Thymus (tissue), 11 donors: ENCODE results near the gene TRAPPC3L. TPM values are rescaled to one million over a fixed set of nuclear protein-coding genes. Genes with fewer than 3 reads are reported as not detected.

Experiments
- DNase-seq, 9 donors: peaks; one replicate each; pipeline ENCODE4 v3.0.0-alpha.2; 2013; ENCODE audit warnings: low spot score in 9 of 9, low read depth in 6 of 9, missing footprints in 1 of 9
- H3K27ac ChIP-seq, 2 donors: one replicate each; pipeline ENCODE4 v1.5.1; 2013; ENCODE audit warnings: control low read depth in 1 of 2, low read depth in 1 of 2, low read length in 1 of 2, mild to moderate bottlenecking in 1 of 2, moderate library complexity in 1 of 2
- H3K27me3 ChIP-seq, 2 donors: one replicate each; pipeline ENCODE4 v1.5.1; 2013; ENCODE audit warnings: low read length in 1 of 2; ENCODE audit not compliant: control insufficient read depth in 2 of 2, insufficient read depth in 1 of 2
- H3K36me3 ChIP-seq, 2 donors: one replicate each; pipeline ENCODE4 v1.5.1; 2013; ENCODE audit warnings: low read length in 1 of 2, mild to moderate bottlenecking in 1 of 2, moderate library complexity in 1 of 2; ENCODE audit not compliant: control insufficient read depth in 2 of 2, insufficient read depth in 2 of 2
- H3K4me1 ChIP-seq, 2 donors: one replicate each; pipeline ENCODE4 v1.5.1; 2013; ENCODE audit warnings: low read length in 2 of 2; ENCODE audit not compliant: control insufficient read depth in 2 of 2, insufficient read depth in 2 of 2
- H3K4me3 ChIP-seq, 2 donors: one replicate each; pipeline ENCODE4 v1.5.1; 2013; ENCODE audit warnings: low read length in 2 of 2, control low read depth in 1 of 2, mild to moderate bottlenecking in 1 of 2
- H3K9me3 ChIP-seq, 2 donors: one replicate each; pipeline ENCODE4 v1.5.1; 2013; ENCODE audit warnings: low read length in 1 of 2, mild to moderate bottlenecking in 1 of 2; ENCODE audit not compliant: control insufficient read depth in 2 of 2, insufficient read depth in 1 of 2
- WGBS: extraction: QIAGEN DNeasy Blood & Tissue Kit; methylation state at CpG from one replicate; pipeline ENCODE4 v1.1.7; 2013; 5-methylcytosine and 5-hydroxymethylcytosine counted together
- polyA plus RNA-seq: library from polyadenylated mRNA; stranded (reverse); fragments of 200-250 nt; gene quantifications from one replicate; pipeline ENCODE4 v1.2.3, GENCODE V29; 2013
- total RNA-seq: library from RNA; stranded (reverse); fragments of 120-200 nt; gene quantifications from one replicate; pipeline ENCODE4 v1.2.4, GENCODE V29; 2013
- donor health status: healthy.

The TRAPPC3L gene
- total and polyA plus RNA-seq, 2 donors, result 0.14 to 0.18 TPM

DNA sequence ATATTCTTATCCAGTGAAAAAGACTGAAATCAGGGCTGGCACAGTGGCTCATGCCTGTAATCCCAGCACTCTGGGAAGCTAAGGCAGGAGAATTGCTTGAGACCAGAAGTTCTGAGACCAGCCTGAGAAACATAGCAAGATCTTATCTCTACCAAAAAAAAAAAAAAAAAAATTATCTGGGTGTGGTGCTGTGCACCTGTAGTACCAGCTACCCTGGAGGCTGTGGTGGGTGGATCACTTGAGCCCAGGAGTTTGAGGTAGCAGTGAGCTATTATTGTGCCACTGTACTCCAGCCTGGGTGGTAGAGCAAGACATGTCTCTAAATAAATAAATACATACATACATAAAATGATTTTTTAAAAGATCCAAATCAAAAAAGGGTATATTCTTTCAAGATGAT is 78.0 kb downstream of the TRAPPC3L start:
- Histone ChIP-seq H3K27ac (no peak overlapping the region), H3K36me3 (no peaks in the 10 kb centered on the region), H3K9me3 (no peaks in the 10 kb centered on the region), H3K27me3 (no peaks in the 10 kb centered on the region), H3K4me1 (peaks cover 3 to 12% of the 10 kb centered on the region in 2 donors), H3K4me3 (no peak overlapping the region)
- DNase-seq, result no peak

DNA sequence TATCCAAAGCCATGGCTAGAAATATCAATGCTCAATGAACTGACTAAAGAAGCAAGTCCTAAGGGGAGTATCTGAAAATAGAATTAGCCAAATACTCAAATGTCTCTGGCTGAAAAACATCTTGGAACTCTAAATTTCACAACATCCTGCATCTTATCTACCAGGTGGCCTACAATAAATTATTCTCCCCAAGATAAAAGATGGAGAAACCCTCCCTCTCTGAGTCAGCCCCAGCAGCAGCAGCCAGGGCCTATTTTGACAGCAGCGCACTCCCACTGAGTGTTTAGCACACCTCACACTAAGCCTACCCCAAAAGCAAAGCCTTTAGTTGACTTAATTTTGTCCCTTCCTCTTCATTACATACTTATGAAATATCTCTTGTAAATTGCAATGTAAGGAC is 78.4 kb downstream of the TRAPPC3L start:
- Histone ChIP-seq H3K36me3 (no peaks in the 10 kb centered on the region), H3K4me1 (peaks cover 3 to 15% of the 10 kb centered on the region in 2 donors), H3K4me3 (no peak overlapping the region), H3K27ac (no peak overlapping the region), H3K9me3 (no peaks in the 10 kb centered on the region), H3K27me3 (no peaks in the 10 kb centered on the region)
- WGBS, result 98% methylated on average over 1 of the region's 1 CpG
- no peak for DNase-seq

GRCh38 chr6:116465246-116465645 is 80.2 kb downstream of the TRAPPC3L start:
- DNase-seq, result peak in 1 of 9 donors; percentile 45
- no peak overlapping the region for H3K27ac ChIP-seq
- H3K27me3 ChIP-seq, result no peaks in the 10 kb centered on the region
- no peak overlapping the region for H3K4me3 ChIP-seq
- H3K9me3 ChIP-seq, result no peaks in the 10 kb centered on the region
- H3K4me1 ChIP-seq, result peaks cover 9 to 24% of the 10 kb centered on the region in 2 donors
- H3K36me3 ChIP-seq, result no peaks in the 10 kb centered on the region
- 27% methylated on average over 5 of the region's 5 CpGs for WGBS

DNA sequence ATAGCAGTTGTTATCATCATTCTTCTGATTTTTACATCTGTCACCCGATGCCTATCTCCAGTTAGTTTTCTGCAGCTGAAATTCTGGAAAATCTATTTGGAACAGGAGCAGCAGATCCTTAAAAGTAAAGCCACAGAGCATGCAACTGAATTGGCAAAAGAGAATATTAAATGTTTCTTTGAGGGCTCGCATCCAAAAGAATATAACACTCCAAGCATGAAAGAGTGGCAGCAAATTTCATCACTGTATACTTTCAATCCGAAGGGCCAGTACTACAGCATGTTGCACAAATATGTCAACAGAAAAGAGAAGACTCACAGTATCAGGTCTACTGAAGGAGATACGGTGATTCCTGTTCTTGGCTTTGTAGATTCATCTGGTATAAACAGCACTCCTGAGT is 82.2 kb downstream of the TRAPPC3L start:
- no peak for DNase-seq
- H3K27me3 ChIP-seq, result no peaks in the 10 kb centered on the region
- WGBS, result 82% methylated on average over 4 of the region's 4 CpGs
- H3K9me3 ChIP-seq, result no peaks in the 10 kb centered on the region
- no peaks in the 10 kb centered on the region for H3K36me3 ChIP-seq
- peaks cover 9 to 24% of the 10 kb centered on the region in 2 donors for H3K4me1 ChIP-seq
- H3K4me3 ChIP-seq, result no peak overlapping the region
- no peak overlapping the region for H3K27ac ChIP-seq

GRCh38 chr6:116461932-116462885 is 83.3 kb downstream of the TRAPPC3L start:
- peak; percentile 40 to 84 (median 61) for DNase-seq
- Histone ChIP-seq H3K4me1 (peaks cover 9 to 20% of the 10 kb centered on the region in 2 donors), H3K27me3 (no peaks in the 10 kb centered on the region), H3K4me3 (peak overlapping the region; percentile 45 to 59), H3K36me3 (no peaks in the 10 kb centered on the region), H3K9me3 (no peaks in the 10 kb centered on the region), H3K27ac (peak overlapping the region; percentile 21 to 25)
- WGBS, result 2% methylated on average over 84 of the region's 84 CpGs

GRCh38 chr6:116461331-116461931 is 84.1 kb downstream of the TRAPPC3L start, which contains the start of gene CALHM6:
Gene CALHM6 (plus strand): TSS chr6:116461375. CDS start chr6:116461930, 555 bp downstream.
- no peaks in the 10 kb centered on the region for H3K27me3 ChIP-seq
- peak within 1 kb of the TSS; percentile 45 to 59 for H3K4me3 ChIP-seq
- no peak for DNase-seq
- no peaks in the 10 kb centered on the region for H3K9me3 ChIP-seq
- H3K4me1 ChIP-seq, result peaks cover 9 to 19% of the 10 kb centered on the region in 2 donors
- H3K36me3 ChIP-seq, result no peaks in the 10 kb centered on the region
- WGBS, result 36% methylated on average over 13 of the region's 13 CpGs
- peak within 1 kb of the TSS; percentile 16 to 25 for H3K27ac ChIP-seq

DNA sequence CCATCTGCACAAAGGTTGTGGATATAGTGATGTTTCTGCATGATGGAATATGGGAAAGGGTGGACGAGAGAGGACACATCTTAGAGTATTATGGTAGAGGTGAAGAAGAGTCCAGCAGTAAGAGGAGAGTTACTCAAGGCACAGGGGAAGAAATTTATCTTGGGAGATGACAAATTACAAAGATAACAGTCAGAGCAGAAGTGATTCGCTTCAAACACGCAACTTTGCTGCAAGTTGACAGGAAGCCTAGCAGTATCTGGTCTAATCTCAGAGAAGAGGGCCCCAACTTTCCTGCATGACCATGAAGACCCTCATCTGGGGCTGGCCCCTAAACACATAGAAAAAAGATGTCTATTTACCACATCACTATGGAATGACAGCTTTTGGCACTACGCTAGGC is 85.6 kb downstream of the TRAPPC3L start:
- Histone ChIP-seq H3K27ac (no peak overlapping the region), H3K4me1 (peaks cover 7 to 18% of the 10 kb centered on the region in 2 donors), H3K9me3 (no peaks in the 10 kb centered on the region), H3K36me3 (no peaks in the 10 kb centered on the region), H3K4me3 (no peak overlapping the region), H3K27me3 (no peaks in the 10 kb centered on the region)
- WGBS, result 97% methylated on average over 4 of the region's 4 CpGs
- DNase-seq, result no peak

GRCh38 chr6:116458264-116458663 is 87.2 kb downstream of the TRAPPC3L start:
- DNase-seq, result no peak
- Histone ChIP-seq H3K36me3 (no peaks in the 10 kb centered on the region), H3K27ac (no peak overlapping the region), H3K4me3 (no peak overlapping the region), H3K27me3 (no peaks in the 10 kb centered on the region), H3K9me3 (no peaks in the 10 kb centered on the region), H3K4me1 (peaks cover 5 to 14% of the 10 kb centered on the region in 2 donors)
- 96% methylated on average over 9 of the region's 9 CpGs for WGBS

DNA sequence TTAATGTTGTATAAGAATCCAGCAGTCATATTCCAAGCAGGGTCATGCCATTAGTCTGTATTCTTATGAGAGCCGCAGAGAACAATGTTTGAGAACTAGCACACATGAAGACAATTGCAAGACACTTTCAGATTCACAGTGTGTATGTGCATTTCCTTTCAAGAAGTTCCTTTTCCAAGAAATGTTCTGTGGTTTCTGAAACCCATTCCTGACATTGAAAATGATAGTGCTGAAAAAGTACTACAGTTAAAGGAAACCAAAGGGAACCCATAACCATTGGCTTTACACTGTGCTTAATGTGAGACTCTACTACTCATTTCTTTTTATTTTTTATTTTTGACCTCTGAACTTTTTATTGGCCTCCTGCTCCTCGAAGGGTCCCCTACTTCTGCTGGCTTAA is 88.6 kb downstream of the TRAPPC3L start:
- H3K27ac ChIP-seq, result no peak overlapping the region
- WGBS, result 62% methylated on average over 2 of the region's 2 CpGs
- peaks cover 5 to 9% of the 10 kb centered on the region in 2 donors for H3K4me1 ChIP-seq
- no peaks in the 10 kb centered on the region for H3K9me3 ChIP-seq
- no peaks in the 10 kb centered on the region for H3K27me3 ChIP-seq
- no peaks in the 10 kb centered on the region for H3K36me3 ChIP-seq
- DNase-seq, result no peak
- no peak overlapping the region for H3K4me3 ChIP-seq
